ENCODE measurements around the gene ARHGEF2.
A peak's percentile ranks its signal among the peaks of the same experiment; 100 is the strongest.
"Not testable (repeated sequence)": the region's sequence is repeated elsewhere in the genome, so short reads cannot be mapped to it uniquely, and the experiment has no call there.

The ARHGEF2 gene

GRCh38 chr1:155990005-155990739 is 11.8 kb upstream of the ARHGEF2 start:
- no peak for DNase-seq (ENCODE audit: low spot score)

DNA sequence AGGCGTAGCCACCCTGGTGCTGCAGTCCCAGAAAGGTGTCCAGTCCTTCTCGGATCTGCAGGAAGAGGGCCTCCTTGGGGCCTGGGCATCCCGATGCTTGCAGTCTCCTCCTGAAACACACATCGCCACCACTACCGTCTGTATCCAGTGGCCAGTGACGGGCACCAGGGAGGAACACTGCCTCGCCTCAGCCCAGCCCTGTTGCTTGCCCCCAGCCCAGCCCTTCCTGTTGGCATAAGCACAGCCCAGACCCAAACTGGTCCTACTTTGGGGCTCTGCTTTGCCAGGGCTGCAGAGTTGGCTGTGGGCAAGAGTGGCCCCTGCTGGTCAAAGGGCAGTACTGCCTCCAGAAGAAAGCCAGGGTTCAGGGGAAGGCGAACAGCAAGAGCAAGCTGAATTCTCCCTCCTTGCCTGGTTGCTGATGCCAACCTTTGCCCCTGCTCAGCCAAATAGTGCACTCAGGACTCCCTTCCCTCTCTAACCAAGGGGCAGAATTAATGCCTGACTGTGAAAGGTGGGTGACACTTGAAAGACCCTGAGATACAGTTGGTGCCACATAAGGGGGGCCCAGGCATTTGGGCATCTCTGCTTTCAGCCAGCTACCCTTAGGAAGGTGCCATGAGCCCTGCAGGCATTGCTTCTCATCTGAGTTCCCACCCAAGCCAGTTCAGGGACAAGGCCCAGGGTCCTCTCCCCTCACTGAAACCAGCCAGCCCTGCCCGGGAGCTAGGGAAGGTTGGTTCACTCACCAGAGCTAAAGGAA is 11.1 kb upstream of the ARHGEF2 start:
- DNase-seq (ENCODE audit: low spot score) = peak; percentile 74

DNA sequence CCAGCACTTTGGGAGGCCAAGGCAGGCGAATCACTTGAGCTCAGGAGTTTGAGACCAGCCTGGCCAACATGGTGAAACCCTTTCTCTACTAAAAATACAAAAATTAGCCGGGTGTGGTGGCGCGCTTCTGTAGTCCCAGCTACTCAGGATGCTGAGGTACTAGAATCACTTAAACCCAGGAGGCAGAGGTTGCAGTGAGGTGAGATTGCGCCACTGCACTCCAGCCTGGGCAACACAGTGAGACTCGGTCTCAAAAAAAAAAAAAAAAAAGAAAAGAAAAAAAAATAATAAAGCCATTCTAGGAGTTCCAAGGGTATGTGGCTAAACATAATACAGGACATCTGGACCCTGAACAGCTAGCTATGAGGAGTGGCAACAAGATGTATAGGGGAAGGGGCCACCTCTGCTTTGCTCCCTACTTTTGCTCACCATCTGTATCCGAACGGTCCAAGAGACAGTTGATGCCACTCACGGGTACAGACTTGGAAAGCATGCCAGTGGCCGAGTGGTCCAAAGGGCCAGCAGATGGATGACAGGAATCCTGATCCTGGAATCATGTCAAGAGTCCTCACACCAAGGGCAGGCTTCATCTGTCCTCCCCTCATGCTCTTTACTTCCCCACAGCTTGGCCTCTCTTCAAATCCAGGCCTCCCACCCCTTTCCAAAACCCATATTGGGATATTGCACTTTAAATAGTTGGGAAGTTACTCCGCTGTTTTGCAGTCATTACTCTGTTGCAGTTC is 6.7 kb upstream of the ARHGEF2 start:
- DNase-seq (ENCODE audit: low spot score) = not testable (repeated sequence)

GRCh38 chr1:155984341-155984740 is 6.0 kb upstream of the ARHGEF2 start:
- no peak for DNase-seq (ENCODE audit: low spot score)

DNA sequence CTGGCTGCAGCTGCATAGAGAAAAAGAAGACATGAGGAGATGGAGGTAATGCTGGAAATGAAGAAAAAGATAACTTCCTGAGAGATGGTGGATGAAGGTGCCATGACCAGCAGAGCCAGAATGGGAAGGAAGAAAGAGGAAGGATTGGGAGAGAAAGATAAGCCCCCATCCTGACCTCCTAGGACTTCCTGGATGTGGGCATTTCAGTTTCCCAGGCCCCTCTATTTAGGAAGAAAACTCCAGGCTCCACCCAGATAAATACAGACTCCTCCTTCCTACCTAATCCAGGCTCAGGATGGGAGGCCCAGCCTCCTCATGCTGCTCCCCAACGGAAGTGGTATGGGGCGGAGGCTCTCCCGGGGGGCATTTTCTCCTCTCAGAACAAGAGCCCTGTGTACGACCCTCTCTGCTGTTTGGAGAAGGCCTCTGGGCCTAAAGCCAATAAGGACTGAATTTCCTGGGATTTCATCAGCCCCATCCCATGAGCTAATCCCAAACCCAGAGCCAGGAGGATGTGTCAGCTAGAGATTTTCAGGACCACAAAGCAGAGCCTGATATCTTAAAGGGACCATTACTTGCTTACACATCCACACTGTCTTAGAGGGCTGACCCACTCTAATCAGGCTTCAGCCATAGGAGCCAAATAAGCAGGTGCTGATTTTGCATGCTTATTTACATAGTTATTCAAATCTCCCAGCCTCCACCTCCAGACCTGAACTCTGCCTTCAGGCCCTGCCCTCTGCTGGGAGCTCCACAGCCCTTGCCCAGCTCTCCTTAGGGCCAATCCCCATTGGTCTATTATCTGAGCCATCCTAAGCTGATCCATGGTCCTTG is 5.1 kb upstream of the ARHGEF2 start:
- peak; percentile 80 for DNase-seq (ENCODE audit: low spot score)

DNA sequence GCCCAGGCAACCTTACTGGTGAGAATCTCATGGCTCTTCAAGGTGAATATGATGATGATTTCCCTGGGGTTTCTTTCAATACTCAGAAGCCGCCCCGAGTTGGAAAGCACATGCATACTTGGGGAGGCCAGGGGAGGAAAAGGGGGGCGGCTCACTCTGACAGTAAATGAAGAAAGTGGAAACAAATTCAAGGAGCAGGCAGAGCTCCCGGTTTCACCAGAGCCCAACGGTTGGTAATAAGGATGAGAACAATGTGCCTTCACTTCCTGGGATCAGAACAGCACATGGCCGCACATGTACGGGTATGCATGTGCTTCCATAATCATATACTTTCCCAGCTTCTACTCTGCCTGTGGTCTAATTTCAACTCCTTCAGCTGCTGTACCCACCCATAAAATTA is 3.8 kb upstream of the ARHGEF2 start:
- no peak for DNase-seq (ENCODE audit: low spot score)

DNA sequence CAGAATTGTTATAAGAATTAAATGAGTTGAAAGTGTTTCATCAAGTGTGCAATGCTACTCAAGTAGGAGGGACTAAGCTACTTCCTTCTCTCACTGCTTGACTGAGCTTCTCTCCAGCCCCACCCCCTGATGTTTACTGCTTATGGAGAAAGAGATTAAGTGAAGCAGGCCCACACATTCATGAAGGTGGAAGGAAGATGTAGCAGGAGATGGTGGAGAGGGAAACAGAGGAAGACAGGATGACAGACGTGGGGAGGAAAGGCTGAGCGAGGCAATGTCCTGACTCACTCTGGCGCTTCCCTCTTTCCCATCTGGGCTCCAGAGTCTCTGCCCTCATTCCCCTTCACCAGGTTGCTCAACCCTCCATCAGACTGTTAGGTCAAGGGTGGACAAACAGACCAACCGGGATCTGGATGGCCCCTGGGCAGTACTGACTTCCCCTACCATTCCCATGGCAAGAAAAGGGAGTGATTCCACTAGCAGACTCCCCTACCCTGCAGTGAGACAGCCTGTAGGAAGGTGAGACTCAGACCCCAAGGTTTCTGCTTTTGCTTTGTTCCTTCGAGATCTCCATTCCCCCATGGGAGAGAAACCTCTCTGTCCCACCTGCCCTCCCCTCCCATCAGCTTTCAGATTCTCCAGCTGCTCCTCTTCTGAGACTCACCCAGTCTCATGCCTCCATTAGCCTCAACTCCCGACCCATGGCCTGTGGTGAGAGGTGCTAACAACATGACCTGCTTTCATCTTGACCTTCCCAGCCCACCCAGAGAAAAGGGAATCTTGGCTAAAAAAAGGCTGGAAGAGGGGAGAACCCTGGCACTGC is 3.1 kb upstream of the ARHGEF2 start:
- DNase-seq (ENCODE audit: low spot score) = no peak

DNA sequence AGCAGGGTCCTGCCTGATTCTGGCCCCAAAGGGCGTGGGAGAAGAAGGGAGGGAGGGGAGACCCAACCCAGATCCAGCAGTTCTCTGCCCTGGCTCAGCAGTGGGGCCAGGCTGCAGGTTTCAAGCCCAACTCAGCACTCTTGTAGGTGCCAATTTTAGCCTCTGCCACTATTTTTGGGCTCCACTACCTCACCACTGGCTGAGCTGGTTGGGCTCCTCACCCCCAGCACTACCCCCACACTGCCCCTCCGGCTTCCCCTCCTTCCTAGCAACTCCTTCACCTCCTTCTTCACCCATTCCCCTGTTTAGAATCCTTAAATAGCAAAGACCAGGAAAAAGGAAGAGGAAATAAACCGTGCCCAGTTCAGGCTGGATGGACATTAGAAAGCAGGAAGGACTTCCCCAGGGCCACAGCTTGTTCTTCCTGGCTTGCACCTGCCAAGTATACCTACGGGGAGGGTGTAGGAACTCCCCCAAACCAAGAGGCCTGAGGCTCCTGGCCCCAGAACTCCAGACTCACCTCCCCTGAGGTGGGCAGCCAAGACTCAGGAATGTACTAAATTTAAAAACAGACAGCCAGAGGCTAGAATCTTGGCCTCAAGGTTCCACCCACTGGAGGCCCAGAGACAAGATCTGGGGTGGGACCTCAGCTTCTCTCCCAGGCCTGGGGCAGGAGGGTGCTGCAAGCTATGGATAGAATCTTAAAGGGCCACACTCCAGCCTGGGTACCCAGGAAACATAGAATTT is 1.4 kb upstream of the ARHGEF2 start:
- DNase-seq (ENCODE audit: low spot score) = peak; percentile 23

- DNase-seq (ENCODE audit: low spot score) = peak; percentile 33
Observed at GRCh38 chr1:155978973-155979429, 654 bp upstream of the ARHGEF2 start.

- DNase-seq (ENCODE audit: low spot score) = peak; percentile 66
Observed at GRCh38 chr1:155977690-155978324, 540 bp downstream of the ARHGEF2 start.

- no peak for DNase-seq (ENCODE audit: low spot score)
Observed at GRCh38 chr1:155976913-155977689, 1.2 kb downstream of the ARHGEF2 start.

DNA sequence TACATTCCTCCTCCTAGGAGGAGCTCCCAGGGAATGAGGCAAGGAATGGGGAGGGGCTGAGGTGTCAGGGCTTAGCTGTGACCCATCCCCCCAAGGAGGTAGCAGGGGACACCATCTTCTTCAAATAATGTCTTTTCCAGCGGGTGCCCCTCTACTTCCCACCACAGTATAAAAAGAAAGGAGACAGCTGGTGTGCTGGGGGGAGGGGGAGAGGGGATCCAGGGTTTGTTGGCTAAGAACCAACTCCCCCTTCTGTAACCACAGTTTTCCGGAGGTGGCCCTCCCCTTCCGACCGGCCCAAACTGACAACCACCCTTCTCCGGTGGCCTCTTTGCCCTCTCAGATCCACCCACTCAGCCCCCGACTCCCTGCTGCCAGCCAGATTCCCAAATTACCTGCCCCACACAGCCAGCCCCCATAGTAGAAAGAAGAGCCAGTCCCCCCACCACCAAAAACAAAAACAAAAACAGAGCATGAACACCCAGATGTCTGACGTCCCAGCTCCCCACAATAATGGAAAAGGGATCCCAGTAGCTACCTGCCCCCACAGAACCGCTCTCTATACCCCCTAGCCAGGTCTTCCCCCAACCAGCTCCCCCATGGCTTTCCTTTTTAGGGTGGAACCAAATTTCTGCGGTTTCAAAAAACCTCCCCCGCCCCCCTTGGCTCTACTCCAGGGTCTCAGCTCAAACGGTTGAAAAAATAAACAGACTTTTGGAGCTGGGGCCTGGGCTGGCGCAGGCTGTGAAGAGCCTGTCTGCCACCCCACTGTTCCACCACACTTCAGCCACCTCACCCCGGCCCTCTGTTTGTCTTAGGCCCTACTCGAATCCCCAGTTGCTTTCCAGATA is 2.1 kb downstream of the ARHGEF2 start:
- peak; percentile 81 for DNase-seq (ENCODE audit: low spot score)

DNA sequence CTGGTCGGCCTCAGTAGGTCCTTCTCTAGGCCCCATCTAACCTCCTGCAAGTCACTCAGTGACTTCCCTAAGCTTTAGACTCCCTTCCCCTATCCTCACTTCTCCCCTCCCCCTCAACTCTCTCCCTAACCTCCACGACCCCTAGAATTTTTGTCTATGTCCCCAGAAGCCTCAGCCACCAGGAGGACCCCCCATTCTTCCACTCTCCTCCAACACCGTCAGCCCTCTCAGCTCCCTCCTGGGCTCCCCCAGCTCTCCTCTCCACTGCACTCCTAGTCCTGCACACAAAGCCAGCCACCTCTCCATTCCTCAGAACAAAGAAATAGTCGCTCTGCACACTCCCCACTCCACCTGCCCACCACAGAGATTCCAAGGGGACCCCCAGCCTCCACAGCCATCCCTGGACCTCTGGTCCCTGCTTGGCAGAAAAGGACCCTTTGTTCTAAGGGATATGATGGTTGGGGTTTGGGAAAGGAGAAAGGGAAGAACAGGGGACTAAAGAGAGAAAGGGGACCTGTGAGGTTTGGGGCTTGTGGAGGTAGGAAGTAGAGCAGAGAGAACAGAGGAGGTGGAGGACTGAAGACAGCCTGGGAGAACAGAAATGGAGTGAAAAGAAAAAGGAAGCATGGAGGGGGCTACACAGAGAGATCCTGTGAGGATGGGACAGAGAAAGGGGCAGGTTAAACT is 2.8 kb downstream of the ARHGEF2 start:
- DNase-seq (ENCODE audit: low spot score) = no peak

DNA sequence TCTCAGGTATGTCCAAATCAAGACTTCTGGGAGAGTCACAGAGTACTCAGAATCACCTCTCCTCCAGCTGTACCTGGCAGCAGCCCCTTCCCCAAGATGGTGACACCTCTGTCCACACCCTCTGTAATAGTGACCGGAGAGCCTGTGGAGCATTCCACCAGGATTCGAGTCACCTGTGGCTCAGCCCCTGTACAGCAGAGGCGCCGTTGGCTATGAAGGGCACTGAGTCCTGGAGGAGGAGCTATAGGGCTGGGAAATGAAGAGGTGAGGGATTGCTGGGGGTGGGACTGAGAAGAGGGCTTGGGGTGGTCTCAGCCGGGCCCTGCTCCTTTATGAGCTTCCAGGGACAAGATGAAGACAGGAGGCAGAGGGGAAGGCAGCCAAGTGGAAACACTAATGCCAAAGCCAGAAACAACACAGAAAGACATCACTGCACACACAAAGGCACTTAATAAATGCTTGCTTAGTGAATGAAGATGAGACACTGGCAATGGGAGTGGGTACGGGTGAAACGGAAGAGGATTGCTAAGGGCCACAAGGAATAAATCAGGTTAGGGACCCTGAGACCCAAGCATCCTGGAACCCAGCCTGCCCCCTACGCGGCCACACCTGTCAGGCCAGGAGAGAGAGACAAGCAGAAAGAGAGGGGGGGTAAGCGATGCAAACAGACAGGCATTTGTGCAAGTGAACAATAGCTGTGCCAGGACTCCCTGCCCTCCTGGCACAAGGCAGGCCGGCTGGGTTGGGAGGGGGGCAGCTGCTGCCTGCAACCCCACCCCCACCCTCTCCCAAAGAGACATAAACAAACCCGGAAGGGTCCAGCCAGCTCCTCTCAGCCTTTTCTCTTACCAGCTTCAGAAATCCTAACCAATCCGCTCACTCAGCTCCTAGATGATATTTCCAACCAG is 3.9 kb downstream of the ARHGEF2 start:
- no peak for DNase-seq (ENCODE audit: low spot score)

DNA sequence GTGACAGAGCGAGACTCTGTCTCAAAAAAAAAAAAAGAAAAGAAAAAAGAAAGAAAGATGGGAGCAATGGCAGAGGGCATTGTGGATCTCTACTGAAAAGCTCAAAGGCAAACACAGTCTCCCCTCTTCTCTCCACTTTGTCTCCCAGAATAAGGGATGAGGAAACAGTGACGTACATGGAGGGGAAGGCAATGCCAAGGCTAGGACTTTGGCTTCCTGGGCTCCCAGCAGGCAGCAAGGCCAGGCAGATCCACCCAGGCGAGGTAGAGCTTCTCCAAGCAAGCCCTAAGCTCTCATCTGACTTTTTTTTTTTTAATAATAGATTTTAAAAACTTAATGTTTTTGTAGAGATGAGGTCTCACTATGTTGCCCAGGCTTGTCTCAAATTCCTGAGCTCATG is 4.6 kb downstream of the ARHGEF2 start:
- no peak for DNase-seq (ENCODE audit: low spot score)
